ENCODE results near the gene ULBP3.
A peak's percentile ranks its signal among the peaks of the same experiment; 100 is the strongest.

ULBP3 gene

DNA sequence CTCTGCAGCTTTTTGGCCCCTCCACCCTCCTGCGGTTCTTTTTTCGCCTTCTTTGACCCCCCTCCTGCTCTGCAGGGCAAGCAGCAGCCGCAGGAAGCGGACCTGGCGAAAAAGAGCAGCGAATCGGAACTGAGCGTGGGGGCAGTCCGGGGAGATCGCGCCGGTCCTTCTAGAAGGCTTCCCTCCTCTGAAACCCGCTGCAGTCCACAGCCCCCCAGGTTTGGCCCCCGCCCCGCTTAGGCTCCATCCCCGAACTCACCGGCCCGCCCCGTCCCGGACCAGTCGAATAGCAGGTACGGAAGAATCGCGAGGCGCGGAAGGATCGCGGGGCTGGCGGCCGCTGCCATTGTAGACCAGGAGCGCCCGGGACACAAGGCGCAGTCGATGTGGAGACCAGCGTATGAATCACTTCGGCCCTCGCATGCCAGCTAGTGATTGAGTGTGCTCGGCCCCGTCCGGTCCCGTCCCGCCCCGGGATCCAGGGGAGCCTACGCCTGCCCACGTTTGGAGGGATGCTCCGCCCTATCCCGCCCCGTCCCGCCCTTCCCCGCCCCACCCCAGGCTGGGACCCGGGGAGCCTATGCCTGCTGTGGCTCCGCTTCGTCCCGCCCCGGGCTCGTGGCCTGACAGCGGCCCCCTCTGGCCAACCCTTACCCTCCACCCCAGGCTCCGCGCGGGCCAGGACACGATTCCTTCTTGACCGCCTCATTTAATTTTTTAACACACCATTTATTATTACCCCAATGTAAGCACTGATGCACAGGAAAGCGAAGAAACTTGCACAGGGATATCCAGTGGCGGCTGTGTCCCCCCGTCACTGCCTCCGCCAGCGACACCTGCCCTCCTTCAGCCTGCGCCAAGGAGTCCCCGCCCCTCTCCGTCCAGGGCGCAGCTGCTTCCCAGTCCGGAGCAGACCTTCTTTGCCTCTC, at the start of gene ULBP3:
ULBP3 (minus strand) TSS at position 402 of the 929 bp plus-strand sequence; CDS start at position 347, 55 bp downstream.
- peak; percentile 98 for DNase-seq (ENCODE audit: low spot score)

DNA sequence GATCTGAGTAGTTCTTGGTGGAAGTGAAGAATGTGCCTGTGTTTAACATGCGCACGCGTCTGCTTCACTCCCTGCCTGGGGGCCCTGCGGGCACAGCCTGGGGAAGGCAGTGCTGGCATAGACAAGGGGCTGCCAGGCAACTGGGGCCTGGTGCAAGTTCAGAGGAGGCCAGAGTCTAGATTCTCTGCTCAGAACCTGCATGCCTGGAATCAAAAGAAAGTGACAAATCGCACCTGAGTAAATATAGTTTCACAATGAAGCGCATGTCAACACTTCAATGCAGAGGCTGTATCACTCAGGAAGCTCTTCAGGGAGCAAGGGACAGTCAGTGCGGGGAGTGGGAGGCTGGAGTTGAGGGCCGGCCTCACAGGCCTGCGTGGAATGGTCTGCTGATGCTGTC, 49.7 kb upstream of the ULBP3 start:
- no peak for DNase-seq (ENCODE audit: low spot score)

DNA sequence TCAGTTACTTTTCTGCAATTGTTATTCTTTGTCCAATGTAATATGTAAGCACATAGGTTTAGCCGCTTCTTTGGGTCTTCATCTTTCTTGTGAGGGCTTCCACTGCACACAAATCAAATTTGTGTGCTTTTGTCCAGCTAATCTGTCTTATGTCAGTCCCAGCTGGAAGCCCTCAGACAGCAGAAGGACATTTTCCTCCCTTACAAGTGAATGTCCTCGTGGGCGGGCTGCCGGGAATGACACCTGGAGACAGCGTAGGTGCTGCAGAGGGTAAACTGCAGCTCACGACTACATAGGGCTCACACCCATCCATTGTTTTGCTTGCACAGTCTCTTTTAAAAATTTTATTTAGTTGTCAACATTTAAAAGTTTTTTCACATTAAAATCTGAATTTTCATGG, 49.3 kb upstream of the ULBP3 start:
- no peak for DNase-seq (ENCODE audit: low spot score)

DNA sequence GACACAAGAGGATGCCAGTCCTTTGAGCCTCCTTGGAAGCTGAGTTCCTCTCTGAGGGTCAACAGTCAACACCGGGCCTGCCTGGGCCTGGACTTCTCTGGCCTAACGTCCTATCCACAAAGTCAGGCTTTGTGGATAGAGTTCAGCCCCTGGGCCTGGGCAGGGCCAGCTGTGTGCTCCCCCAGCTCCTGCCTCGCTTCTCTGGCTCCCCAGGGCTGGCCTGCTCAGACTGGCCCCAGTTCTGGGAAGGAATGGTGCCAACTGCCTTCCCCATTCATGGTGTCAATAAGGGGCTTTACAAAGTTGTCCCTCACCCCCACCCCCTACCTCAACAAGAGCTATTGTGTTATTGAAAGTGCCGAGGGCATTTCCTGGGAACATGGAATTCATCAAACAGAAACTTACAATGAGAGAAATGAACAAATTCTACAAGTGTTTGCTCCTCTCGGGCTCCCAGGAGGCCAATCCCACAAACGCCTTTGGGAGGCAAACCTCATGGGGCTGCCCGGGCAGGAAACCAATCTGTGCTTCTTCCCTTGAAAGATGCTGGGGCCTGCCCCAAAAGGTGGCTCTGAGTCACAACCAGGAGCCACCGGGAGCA, 47.4 kb upstream of the ULBP3 start:
- no peak for DNase-seq (ENCODE audit: low spot score)

DNA sequence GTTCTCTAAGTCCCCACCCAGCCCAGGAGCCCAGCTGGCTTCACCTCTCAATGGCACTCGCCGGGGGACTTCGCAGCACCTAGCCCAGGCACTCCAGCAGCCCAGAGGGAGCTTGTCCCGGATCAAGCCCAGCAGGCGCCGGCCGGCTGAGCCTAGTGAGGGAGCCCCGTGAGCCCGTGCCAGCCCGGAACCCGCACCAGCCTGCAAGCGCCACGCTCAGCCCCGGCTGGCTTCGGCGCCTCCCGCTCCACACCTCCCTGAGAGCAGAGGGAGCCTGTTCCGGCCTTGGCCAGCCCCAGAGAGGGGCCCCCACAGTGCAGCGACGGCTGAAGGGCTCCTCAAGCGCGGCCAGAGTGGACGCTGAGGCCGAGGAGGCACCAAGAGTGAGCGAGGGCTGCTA, 46.8 kb upstream of the ULBP3 start:
- no peak for DNase-seq (ENCODE audit: low spot score)

DNA sequence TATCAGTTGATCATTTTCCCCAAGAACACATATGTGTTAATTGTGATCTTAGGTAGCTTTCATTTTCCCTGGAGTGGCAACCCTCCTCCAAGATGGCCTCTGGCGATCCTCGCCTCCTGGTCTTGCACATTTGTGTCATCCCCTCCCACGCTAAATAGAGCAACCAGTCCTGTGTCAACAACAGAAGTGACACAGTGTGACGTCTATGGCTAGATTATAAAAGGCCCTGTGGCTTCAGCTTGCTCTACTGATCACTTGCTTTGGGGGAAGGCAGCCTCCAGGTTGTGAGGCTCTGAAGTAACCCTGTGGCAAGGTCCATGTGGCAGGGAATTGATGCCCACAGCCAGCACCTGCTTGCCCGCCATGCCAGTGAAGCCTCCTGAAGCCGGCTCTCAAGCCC, 43.3 kb upstream of the ULBP3 start:
- peak; percentile 6 for DNase-seq (ENCODE audit: low spot score)

DNA sequence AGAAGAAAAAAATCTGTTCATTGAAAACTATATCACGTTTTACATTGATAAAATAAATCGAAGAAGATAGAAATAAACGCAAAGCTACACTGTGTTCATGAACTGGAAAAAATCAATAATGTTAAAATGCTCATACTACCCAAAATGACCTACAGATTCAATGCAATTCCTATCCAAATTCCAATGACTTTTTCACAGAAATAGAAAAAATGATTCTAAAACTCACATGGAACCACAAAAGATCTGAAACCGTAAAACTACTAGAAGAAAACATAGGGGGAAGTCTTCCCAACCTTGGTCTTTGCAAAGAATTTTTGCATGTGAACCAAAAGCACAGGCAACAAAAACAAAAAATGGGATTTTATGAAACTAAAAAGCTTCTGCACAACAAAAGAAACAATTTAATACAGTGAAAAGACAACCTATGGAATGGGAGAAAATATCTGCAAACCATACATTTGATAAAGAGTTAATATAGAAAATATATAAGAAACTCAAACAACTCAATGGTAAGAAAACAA, 33.9 kb upstream of the ULBP3 start:
- DNase-seq (ENCODE audit: low spot score), result no peak

DNA sequence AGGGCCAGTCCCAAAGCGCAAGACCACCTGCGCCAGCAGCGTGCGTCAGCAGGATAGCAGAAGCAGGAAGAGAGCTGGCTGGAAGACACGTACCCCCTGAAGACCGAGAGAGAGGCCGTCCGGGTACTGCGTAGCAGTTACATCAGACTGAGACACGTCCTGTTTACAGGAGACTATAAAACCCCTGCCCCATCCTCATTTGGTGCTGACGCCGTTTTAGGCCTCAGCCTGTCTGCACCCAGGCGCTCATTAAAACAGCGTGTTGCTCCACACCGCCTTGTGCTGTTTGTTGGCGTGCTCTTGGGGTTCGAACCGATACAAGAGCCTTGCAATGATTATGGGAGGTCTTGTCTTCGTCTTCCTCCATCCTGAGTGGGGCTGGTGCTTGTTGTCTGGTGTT, 31.8 kb upstream of the ULBP3 start:
- DNase-seq (ENCODE audit: low spot score), result no peak

DNA sequence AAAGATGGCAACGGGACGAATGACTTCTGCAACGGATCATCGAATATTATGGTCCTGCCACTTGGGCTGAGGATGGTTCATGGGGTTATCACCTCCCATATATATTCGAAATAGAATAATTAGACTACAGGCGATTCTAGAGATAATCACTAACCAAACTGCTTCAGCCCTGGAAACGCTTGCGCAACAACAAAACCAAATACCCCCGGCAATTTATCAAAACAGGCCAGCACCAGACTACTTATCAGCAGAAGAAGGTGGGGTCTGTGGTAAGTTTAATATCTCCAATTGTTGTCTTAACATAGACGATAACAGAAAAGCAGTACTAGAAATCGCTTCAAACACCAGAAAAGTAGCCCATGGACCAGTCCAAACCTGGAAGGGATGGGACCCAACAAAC, 31.0 kb upstream of the ULBP3 start:
- no peak for DNase-seq (ENCODE audit: low spot score)

DNA sequence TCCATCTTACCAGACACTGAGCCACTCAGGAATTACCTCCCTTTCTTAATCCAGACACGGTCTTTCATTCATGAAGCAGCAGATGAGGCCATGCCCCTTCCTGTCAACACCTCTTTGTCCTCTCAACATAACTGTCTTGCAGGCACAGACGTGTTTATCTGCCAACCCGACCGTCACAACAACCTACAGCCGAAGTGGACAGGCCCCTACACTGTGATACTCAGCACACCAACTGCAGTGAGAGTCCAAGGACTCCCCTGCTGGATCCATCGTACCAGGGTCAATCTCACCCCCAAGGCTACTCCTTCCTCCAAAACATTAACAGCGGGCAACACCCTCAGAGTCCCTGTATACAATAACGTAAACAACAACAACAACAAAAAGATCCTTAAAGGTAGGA, 30.6 kb upstream of the ULBP3 start:
- no peak for DNase-seq (ENCODE audit: low spot score)

DNA sequence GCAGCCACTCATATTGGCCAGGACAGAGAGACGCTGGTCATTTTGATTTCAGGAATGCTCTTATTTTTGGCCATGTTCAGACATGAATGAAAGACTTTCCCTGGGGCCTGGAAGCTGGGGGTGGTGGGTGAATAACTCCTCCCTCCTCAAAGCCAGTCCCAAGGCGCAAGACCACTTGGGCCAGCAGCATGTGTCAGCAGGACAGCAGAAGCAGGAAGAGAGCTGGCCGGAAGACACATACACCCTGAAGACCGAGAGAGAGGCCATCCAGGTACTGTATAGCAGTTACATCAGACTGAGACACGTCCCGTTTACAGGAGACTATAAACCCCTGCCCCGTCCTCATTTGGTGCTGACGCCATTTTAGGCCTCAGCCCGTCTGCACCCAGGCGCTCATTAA, 29.2 kb upstream of the ULBP3 start:
- no peak for DNase-seq (ENCODE audit: low spot score)

DNA sequence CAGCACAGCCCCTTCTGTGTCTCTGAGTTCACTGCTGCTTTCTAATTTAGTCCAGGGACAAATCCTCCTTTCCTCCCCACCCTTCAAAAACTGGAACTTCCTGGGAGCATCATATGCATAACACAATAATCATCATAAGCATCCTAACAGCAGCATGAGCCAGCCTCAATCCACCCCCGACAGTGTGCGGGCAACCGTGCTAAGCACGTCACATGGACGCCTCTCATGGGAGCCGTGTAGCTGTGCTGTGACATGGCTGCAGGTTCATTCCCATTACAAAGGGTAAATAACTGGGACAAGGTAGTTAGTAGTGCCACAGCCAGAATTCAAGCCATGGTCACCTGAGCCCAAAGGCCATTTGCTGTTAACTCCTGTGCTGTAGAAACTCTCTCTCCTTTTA, 24.5 kb upstream of the ULBP3 start:
- no peak for DNase-seq (ENCODE audit: low spot score)

DNA sequence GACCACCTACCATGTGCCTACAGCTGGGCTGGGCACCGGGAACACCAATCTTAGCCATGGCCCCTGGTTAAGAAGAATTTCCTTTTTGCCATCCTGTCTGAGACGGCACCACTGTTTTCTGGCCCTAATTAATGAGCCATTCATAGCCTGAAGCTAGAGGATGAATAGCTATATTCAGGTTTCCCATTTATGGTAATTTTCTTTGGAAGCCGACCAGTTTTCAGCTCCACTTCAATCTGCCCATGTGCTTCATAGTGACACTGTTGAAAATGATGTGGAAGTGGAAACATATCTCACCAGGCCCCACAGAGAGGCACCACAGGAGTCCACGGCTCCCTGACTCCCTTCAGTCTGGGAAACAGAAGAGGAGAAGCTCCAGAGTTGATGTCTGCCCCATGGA, 22.6 kb upstream of the ULBP3 start:
- DNase-seq (ENCODE audit: low spot score), result no peak

DNA sequence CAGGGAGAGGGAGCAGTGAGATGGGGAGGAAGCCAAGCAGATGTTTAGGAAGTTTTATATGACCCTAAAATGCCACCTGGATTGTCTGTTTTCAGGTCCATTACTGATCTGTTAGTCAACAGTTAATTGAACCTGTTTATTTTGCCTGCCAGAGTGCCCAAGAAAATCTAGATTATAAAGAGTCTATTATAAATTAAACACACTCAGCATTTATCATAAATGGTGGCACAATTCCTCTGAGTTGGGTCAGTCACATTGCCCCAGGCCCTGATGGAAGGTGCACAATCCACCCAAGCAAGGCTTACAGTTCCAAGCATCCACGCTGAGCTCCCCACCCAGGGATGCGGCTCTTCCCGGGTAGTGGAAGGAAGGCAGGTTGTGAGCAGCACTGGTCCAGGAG, 21.4 kb upstream of the ULBP3 start:
- DNase-seq (ENCODE audit: low spot score), result no peak

DNA sequence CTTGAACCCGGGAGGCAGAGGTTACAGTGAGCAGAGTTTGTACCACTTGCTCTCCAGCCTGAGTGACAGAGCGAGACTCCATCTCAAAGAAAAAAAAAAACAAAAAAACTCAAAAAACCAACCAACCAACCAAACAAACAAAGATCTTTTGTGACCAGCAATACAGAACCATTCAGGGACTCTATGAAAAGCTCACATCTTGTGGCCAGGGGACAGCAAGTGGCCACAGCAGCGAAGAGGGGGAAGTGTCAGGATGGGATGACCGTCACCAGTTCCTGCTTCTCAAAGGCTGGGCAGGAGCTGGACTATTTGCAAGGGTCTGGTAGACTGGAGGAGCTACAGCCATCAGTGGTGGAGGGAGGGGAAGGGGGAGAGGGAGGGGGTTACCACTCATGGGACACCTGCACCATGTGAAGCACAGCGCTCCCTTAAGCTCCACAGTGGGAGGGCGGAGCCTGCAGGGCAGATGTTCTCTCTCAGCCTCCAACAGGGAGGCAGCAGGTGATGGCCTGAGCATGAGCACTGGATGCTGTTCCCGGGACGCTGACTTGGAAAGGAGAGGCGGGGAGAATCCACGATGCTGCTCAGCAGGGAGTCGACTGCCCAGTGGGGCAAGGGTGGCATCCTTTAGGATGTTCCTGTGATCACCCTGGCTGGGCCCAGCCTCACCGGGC, 19.7 kb upstream of the ULBP3 start:
- DNase-seq (ENCODE audit: low spot score), result no peak

DNA sequence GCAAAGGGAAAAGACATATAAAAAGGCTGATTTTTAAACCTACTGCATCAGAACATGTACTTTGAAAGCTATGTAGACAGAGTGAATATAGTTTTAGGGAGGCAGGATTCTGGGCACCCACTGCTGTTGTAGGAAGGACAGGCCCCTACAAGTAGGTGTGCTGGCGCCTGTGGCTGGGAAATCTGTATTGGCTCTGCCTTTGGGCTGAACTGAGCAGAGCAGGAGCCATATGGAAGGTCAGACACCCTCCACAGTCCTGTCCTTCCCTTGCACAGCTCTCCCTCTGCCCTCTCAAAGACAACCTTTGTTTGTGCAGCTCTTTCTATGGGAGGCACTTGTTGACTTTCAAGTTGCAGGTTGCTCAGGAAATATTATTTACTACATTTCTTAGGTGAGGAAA, 18.4 kb upstream of the ULBP3 start:
- DNase-seq (ENCODE audit: low spot score), result no peak

DNA sequence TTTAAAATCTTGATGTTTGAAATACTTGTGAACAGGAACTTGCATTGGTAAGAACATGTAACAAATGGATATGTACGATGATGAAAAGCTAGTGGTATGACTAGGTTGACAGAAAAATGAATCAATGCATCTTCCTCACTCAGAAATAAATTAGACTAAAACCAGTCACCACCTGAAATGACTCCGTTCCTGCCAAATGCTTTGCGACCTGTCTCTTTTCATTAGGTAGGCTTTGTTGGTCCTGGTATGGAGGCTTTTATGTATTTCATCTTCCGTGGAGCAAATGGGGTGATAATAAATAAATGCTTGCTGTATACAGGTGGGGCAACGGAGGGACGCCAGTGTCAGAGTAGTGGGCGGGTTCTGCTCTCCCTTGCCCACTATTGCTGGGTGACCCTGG, 17.1 kb upstream of the ULBP3 start:
- DNase-seq (ENCODE audit: low spot score), result no peak

DNA sequence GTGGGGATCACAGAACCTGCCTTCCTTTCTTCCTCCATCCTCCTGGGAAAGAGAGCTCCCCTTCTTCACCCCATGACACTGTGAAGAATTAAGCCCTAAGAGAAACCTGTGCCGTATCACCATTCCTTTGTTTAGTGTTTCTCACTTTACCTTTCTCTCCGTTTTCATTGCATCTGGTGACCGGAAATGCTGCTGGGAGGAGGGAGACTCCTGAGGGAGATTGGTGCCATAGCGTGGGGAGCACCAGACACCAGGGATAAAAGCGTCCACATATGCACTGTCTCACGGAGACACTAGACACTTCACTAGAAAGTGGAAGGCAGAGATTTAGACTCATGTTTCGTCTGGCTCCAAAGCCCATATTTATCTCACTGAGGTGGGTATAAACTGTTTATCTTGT, 15.5 kb upstream of the ULBP3 start:
- no peak for DNase-seq (ENCODE audit: low spot score)

DNA sequence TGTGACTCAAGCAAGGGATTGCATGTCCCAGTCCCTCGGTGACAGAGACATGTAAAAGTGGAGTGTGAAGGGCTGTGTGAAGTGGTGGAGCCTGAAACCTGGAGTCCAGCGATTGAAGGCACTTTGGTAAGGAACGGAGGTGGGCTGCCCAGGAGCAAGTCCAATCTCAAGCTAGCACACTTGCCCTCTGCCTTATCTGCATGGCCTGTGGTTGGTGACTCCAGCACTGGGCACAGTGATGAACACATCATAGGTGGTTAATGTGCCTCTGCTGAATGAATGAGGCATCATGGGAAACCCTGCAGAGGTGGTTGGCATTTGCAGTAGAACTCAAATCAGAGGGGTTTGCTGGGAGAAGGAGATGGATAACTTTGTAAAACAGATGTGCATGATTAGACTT, 14.9 kb upstream of the ULBP3 start:
- DNase-seq (ENCODE audit: low spot score), result no peak

DNA sequence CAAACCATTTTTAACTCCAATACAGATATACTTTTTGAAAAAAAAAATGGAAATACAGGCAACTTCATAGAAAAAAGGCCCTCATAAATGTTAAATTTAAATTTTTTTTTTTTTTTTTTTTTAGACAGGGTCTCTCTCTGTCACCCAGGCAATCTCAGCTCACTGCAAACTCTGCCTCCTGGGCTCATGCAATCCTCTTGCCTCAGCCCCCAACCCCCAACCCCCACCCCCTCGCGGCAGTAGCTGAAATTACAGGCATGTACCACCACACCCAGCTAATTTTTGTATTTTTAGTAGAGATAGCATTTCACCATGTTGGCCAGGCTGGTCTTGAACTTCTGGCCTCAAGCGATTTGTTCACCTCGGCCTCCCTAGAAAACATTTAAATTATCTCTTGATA, 12.8 kb upstream of the ULBP3 start:
- DNase-seq (ENCODE audit: low spot score), result no peak

DNA sequence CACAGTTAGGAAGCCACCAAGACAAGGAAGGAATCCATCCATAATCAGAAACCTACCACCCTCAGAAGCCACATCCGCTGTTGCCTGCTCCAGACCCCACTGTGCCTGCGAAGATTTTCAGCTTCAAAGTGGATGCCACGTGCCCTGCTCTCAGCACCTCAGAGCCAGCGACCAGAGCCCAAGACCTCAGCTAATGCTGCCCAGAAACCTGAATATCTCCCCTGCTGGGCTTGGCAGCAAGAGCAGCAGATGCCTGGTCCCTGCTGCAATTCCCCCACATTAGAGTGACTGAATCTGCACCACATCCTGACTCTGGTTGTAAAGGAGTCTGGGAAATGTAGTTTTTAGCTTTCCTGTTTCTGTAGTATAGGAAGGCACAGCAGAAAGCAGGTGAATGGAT, 10.7 kb upstream of the ULBP3 start:
- peak; percentile 10 for DNase-seq (ENCODE audit: low spot score)

DNA sequence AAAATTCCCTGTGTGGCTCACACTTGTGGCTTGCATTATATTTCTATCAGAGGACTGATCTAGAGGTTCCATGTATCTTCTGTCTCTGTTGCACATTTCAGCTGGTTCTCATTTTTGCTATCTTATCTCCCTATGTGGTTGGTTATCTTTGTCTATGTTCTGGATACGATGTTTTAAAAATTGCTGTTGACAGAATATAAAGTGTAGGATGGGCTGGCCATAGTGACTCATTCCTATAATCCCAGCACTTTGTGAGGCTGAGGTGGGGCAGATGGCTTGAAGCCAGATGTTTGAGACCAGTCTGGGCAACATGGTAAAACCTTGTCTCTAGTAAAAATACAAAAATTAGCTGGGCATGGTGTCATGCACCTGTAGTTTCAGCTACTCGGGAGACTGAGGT, 9.9 kb upstream of the ULBP3 start:
- DNase-seq (ENCODE audit: low spot score), result no peak

All from RKO (cell line).